M059J (cell line): ENCODE results near the gene MAGEA1. TPM values are rescaled to one million over a fixed set of nuclear protein-coding genes. Genes with fewer than 3 reads are reported as not detected.
"Not testable (repeated sequence)": the region's sequence is repeated elsewhere in the genome, so short reads cannot be mapped to it uniquely, and the experiment has no call there.

ENCODE experiments used
- DNase-seq: peaks from one replicate; pipeline ENCODE4 v3.0.0-alpha.2; 2012; ENCODE audit warnings: low read depth
- total RNA-seq: library from RNA; depleted of rRNA; stranded (reverse); fragments of >200 nt; shearing (Covaris generic); gene quantifications from 2 replicates; pipeline ENCODE4 v1.2.3, GENCODE V29; 2014; rRNA removed

Gene MAGEA1
- total RNA-seq, result 8.0 and 11.7 TPM in 2 replicates

- DNase-seq, result peak; percentile 8
Observed at GRCh38 chrX:153179131-153179530, at the start of gene MAGEA1. MAGEA1 (plus strand) TSS chrX:153179284; CDS start chrX:153182390, 3,106 bp downstream.

GRCh38 chrX:153132924-153133323 is 46.2 kb upstream of the MAGEA1 start:
- not testable (repeated sequence) for DNase-seq

GRCh38 chrX:153139074-153139473 is 40.0 kb upstream of the MAGEA1 start:
- not testable (repeated sequence) for DNase-seq

DNA sequence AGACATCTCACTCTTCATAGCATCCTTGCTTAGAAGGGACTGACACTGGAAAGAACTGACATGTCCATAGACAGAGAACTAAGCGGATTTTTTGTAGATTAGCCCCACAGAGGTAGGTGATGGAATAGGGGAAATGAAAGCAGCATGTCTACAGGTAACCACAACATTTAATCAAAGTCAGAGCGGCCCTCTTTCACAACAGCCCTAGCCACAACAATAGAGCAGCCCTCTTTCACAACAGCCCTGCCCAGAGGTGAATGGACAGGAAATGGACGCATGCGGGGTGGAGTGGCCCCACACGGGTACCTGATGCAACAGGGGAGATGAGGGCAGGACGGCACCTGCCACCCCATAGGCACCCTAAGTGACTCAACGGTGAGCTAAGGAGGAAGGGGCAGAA is 32.8 kb upstream of the MAGEA1 start:
- DNase-seq, result not testable (repeated sequence)

DNA sequence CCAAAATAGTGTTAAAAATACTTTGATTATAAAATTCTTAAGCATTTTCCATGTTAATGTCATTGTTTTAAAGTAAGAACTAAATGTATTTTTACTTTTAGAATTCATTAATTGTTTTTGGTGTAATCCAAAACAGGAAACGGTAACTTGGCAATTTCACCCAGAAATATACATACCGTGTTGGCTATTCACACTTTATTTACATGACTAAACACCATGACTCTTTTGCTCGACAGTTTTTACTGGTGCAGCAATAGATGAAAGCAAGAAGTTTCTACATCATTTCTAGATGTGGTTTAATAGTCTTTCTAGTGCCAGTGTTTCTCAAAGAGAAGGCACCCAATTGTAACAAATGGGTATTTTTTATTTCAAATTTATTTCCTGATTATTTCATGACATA is 25.6 kb upstream of the MAGEA1 start:
- DNase-seq, result peak; percentile 1

GRCh38 chrX:153157450-153157849 is 21.6 kb upstream of the MAGEA1 start:
- no peak for DNase-seq

DNA sequence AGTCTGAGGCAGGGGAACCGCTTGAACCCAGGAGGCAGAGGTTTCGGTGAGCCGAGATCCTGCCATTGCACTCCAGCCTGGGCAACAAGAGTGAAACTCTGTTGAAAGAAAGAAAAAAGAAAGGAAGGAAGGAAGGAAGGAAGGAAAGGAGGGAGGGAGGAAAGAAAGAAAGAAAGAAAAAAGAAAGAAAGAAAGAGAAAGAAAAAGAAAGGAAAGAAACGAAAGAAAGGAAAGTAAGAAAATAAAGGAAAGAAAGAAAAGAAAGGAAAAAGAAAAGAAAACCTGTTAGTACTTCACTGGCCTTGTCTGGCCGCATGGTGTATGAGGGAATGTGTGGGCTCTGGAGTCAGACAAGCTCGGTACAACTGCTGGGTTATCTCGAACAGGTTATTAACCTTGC is 20.8 kb upstream of the MAGEA1 start:
- no peak for DNase-seq

- DNase-seq, result no peak
Observed at GRCh38 chrX:153161952-153162351, 17.1 kb upstream of the MAGEA1 start.

DNA sequence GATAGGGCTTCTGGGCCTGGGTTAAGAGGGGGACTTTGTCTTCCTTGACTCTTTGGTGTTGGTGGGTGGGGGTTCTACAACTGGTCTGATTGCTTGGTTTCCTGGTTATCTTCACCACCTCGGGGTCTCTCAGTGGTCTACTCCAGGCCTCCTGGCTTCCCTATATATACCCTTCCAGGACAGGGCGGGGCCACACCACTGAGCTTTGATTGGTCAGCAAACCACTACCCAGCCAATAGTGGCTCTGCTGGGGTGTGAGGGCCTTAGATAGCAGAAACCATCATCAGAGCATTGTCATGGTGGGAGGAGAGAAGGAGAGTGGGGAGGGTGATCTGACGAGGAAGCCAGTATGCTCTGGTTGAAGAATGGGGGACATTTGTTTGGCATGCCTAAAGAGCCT is 14.4 kb upstream of the MAGEA1 start:
- DNase-seq, result no peak

- not testable (repeated sequence) for DNase-seq
Observed at GRCh38 chrX:153168423-153168822, 10.7 kb upstream of the MAGEA1 start.

DNA sequence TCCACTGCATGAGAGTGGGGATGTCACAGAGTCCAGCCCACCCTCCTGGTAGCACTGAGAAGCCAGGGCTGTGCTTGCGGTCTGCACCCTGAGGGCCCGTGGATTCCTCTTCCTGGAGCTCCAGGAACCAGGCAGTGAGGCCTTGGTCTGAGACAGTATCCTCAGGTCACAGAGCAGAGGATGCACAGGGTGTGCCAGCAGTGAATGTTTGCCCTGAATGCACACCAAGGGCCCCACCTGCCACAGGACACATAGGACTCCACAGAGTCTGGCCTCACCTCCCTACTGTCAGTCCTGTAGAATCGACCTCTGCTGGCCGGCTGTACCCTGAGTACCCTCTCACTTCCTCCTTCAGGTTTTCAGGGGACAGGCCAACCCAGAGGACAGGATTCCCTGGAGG is 2.7 kb downstream of the MAGEA1 start:
- no peak for DNase-seq

- no peak for DNase-seq
Observed at GRCh38 chrX:153184787-153185186, 5.7 kb downstream of the MAGEA1 start.

DNA sequence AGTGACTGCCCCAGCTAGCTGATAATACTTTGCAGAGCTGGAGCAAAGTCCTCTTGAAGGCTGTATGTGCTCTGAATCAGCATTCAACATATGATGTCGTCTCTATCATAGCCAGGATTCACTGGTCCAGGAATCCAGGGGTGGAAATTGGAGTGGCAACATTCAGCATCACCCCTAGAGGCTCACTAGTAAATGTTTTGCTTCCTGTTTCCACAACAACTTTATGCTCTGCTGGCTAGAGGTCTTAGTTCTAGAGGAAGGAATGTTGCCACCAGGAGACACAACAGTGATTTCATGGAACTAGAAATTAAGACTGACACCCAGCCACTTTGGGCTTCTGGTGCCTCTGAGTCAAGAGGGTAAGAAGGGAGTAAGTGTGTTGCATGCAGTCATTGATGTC is 11.3 kb downstream of the MAGEA1 start:
- peak; percentile 1 for DNase-seq

- DNase-seq, result no peak
Observed at GRCh38 chrX:153200462-153200861, 21.4 kb downstream of the MAGEA1 start.

DNA sequence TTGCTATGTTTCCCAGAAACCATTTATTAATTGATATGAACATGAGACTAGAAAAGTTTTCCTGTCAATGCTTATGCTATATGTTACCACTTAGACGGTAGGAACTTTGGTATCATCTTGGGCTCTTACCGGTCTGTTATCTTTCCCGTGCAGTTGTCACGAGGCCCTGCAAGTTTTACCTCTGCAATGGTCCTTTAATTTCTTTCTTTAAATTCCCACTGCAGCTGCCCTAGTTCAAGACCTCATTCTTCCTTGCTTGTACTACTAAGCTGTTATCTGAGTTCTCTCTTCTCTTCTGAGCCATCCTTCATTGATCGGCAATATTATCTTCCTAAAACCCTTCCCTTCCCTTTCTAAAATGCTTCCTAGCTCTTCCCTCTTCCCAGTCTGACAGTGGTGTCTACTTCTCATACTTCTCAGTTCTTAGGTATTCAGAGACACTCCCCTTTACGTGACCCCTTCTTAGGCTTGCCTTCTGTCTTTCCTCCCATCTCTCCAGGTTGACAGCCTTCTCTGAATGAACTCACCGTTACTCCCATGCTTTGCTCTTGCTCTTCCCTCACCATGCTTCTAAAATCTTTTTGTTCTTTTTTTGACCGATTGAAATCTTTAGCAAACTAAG is 27.5 kb downstream of the MAGEA1 start:
- no peak for DNase-seq

- no peak for DNase-seq
Observed at GRCh38 chrX:153209347-153209746, 30.3 kb downstream of the MAGEA1 start.

- DNase-seq, result no peak
Observed at GRCh38 chrX:153214934-153215333, 35.9 kb downstream of the MAGEA1 start.

DNA sequence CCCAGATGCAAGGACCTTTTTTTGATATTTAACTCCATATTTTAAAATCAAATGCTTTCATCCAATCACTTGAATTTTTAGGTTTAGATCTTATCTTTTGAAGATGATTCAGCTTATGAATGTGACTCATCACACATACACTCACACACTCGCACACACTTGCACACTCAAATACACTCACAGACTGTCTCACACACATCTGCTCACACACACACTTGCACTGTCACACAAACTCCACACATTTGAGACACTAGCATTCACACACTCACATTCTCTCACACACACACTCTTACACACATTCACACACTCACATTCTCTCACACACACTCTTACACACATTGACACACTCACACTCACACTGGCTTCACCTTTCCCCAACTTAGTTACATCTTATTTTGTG is 37.8 kb downstream of the MAGEA1 start:
- DNase-seq, result no peak

DNA sequence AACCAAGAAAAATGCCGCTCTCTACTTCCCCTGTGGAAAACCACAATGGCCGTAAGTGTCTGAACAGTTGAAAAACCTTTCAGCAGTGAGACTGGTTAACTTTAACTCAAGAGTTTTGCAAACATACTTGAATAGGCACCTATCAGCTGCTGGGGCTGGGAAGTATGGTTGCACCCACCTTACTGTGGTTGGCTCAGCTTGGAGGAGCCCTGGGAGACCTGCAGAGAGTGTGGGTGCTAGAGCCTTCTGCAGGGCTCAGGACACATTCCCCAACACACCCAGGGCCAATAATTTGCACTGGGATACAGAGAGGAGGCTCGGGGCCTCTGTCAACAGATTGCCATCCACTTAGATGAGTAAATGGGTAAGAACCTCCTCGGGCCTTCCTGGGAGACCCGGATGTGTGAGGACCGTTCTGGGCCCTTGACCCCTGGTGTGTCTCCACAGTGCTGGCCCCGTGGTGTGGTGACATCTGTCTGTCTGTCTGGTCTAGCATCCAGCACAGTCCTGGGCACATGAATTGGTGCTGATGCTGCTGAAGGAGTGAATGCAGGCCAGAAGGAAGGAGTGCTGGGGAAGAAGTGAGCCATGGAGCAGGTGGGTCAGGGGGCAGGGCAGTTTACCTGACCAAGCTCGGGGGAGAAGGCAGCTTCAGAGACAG is 46.5 kb downstream of the MAGEA1 start:
- DNase-seq, result no peak

DNA sequence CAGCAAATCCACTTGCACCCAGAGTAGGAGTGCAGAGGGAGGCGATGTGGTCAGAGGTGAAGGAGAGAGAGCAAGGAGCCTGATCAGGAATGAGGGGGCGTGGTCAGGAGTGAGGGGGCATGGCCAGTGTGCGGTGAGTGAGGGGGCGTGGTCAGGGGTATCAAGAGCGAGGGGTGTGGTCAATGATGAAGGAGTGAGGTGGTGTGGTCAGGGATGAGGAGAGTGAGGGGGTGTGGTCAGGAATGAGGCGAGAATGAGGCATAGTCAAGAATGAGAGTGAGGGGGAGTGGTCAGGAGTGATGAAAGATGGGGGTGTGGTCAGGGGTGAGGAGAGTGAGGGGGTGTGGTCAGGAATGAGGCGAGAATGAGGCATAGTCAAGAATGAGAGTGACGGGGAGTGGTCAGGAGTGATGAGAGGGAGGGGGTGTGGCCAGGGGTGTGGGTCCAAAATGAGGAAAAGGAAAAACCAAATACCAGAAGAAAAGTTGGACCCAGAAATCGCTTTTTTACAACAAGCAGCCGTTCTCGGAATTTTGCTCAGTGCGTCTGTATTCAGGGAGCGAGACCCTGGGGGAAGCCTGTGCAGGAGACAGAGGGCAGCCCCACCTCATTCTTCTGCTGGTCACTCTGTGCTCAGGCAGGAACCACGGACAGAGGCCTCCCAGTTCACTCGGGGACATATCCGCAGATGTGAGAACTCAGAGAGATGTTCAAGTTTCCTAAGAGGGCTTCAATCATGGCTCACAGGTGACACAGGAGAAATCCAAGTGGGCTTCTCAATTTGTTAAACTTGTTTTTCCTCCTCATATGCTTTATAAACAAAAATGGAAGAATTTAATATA is 47.5 kb downstream of the MAGEA1 start:
- DNase-seq, result peak; percentile 43
